GM12891 (cell line): ENCODE measurements around the gene CDK15.
"Not testable (repeated sequence)": the region's sequence is repeated elsewhere in the genome, so short reads cannot be mapped to it uniquely, and the experiment has no call there.

ENCODE experiments used
- DNase-seq: peaks from one replicate; pipeline ENCODE4 v3.0.0; 2011; ENCODE audit warnings: low spot score; ENCODE audit not compliant: insufficient read length
- FAIRE-seq: peaks from 2 replicates; lab custom pipeline; 2011; peaks lifted over from hg19 to GRCh38; lab: Jason Lieb, UNC
- PAX5 ChIP-seq: IDR thresholded peaks from 2 replicates; pipeline ENCODE4 v1.6.1; 2011; ENCODE audit warnings: low read length, moderate library complexity, mild to moderate bottlenecking; ENCODE audit not compliant: insufficient read depth, severe bottlenecking
- POLR2A ChIP-seq: IDR thresholded peaks from 2 replicates; pipeline ENCODE4 v1.6.1; 2011; ENCODE audit warnings: low read depth, low read length, control low read depth
- POLR2AphosphoS5 ChIP-seq: IDR thresholded peaks from 2 replicates; pipeline ENCODE4 v1.6.1; 2011; ENCODE audit warnings: low read depth, low read length, control low read depth
- POU2F2 ChIP-seq: IDR thresholded peaks from 2 replicates; pipeline ENCODE4 v1.6.1; 2011; ENCODE audit warnings: low read depth, mild to moderate bottlenecking, control low read depth, low read length, moderate library complexity
- SPI1 ChIP-seq: IDR thresholded peaks from 2 replicates; pipeline ENCODE4 v1.6.1; 2011; ENCODE audit warnings: low read depth, low read length, control low read depth
- TAF1 ChIP-seq: IDR thresholded peaks from 2 replicates; pipeline ENCODE4 v1.6.1; 2011; ENCODE audit warnings: low read depth, low read length, control low read depth

The CDK15 gene

DNA sequence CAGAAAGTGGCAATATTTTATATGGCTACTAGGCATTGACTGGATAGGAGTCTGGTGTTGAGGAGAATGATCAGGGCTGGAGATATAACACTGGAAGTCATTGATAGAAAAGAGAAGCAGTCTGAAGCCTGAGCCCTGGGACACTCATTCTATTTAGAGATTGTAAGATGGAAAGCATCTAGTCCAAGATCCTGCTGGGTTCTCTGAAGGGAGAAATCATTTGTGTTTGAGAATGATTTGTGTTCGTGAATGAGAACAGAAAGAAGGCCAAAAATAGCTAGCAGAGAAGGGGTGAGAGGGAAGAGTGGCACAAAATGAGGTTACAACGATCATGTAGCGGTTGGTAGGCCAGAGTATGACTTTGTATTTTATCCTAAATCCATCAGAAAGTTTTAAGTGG lies 18.0 kb upstream of the CDK15 start:
- DNase-seq (no peak), FAIRE-seq (no peak)

DNA sequence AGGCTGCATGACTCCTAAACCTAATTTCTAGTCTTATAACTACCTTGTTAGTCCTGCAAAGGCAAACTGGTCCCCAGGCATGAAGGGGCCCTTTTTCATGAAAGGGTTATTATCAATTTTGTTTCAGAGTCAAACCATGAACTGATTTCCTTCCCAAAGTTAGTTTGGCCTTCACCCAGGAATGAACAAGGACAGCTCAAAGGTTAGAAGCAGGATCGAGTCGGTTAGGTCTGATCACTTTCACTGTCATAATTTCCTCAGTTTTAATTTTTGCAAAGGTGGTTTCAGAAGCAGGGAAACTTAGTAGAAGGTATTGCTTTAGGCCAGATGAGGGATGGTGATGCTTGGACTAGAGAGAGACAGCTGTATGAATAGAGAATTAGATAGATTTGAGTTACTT lies 16.9 kb upstream of the CDK15 start:
- TF ChIP-seq POLR2AphosphoS5 (no peak), TAF1 (no peak), POLR2A (no peak), POU2F2 (no peak), SPI1 (no peak), PAX5 (no peak)
- no peak for FAIRE-seq

More for the DNA sequence above, 18.0 kb upstream of the CDK15 start:
- TF ChIP-seq POU2F2 (no peak), POLR2A (no peak), TAF1 (no peak)

DNA sequence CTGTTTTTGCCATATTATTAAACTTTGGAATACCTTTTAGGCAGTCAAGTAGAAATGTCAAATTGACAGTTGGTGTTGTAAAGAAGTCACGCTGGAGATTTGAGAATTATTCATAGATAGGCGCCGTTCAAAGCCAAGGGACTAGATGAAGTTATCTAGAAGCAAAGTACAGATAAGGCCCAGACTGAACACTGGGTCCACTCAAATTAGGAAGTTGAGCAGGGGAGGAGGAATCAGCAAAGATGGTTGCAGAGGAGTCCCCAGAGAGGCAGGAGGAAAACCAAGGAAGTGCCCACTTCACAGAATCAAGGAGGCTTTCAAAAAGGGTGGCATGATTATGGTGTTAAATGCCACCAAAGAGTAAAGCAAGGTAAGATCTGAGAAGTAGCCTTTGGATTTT lies 16.0 kb upstream of the CDK15 start:
- no peak for TF ChIP-seq POU2F2
- no peak for TF ChIP-seq POLR2A
- TF ChIP-seq POLR2AphosphoS5: no peak
- TF ChIP-seq SPI1: no peak
- no peak for TF ChIP-seq PAX5
- TF ChIP-seq TAF1: no peak
- no peak for DNase-seq
- no peak for FAIRE-seq

More for the DNA sequence above, 16.9 kb upstream of the CDK15 start:
- no peak for DNase-seq

DNA sequence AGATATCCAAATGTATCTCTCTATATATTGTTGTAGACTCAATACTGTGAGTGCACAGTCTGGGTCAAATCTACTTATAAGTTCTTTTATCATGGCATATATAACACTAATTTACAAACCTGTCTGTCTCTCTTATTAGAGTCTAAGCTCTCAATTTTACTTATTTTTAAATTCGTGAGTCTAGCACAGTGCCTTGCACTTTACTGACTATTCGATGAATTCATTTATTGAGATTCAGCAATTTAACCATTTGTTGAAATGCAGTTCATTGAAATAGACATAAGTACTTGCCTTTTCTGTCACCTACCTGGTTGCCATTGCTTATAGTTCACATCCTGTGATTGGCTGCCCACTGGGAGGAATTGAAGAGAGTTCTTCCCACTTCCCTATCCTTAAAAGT lies 15.3 kb upstream of the CDK15 start:
- DNase-seq (no peak), FAIRE-seq (no peak)
- TF ChIP-seq TAF1 (no peak), POLR2AphosphoS5 (no peak), POU2F2 (no peak)

DNA sequence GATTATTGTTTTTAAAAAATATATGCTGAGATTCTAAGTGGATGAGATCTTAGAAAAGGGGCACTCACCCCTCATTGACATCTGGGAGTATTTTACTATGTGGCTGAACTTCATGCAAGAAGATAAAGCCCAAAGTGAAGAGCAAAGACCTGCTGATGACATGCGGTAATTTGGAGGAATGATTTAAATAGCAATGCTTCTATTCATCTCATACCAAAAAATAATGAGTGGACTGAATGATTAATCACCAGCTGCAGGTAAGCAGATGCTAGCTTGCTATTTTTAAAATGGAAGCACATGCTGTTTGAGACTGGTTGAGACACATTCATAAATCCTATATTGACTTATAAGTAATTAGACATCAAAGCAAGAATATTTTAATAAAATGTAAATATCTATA lies 12.7 kb upstream of the CDK15 start:
- DNase-seq (no peak), FAIRE-seq (no peak)
- no peak for TF ChIP-seq POU2F2
- no peak for TF ChIP-seq POLR2A
- no peak for TF ChIP-seq TAF1

DNA sequence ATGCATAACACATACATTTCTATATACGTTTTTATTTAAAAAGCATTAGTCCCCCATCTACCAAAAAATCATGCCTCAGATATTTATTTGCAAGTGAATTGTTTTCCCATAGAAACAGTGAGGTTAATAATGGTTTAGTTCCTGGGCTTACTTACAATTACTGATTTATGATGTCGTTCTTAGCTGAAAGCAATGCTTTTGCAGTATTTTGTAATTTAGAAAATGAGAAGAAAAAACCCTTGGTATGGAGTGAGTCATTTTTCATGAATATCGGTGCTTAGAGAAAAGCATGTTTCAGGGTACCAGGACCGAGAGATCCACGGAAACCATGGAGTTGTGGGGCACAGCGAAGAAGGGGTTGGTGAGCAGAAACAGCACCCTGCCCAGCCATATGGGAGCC lies 12.0 kb upstream of the CDK15 start:
- FAIRE-seq (no peak), DNase-seq (no peak)
- TF ChIP-seq PAX5 (no peak), SPI1 (no peak), POLR2A (no peak), POLR2AphosphoS5 (no peak), POU2F2 (no peak), TAF1 (no peak)

DNA sequence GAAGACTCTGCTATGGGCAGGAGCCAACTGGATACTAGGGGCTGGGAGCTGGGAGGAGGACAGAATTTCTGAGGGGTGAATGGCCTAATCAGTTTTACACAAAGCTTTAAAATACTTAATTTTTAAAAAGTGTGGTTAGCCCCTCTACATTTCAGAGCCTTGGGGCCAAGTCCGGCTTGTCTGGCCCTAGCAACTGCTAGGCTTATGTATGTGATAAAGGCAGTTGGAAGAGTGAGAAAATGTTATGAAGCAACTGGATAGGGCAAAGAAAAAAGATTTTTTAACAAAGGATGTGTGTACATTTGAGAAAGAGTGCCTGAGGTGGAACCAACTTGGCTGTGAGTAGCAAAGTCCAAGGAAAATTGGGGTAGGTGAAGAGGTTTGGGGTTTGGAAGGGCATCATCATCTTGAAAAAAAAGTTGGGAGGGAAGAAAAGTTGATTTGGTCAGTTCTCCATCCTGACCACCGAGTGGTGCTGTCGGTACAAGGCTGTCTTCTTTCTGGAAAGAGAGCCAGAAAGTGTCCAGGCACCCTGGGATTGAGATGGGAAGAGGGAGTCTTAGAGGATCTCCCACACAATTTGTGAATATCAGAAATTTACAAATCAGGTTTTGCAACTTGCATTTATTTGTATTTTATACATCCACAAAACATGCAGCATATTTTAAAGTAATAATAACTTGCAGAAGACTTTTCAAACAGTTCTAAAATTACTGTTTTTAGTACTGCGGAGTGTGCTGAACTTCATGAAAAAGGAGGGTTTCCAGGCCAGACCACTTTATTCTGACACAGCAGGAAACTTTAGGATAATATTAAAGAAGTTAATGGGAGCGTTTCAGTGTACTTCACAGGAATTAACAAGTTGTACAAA lies 10.5 kb upstream of the CDK15 start:
- DNase-seq: no peak
- FAIRE-seq: no peak
- TF ChIP-seq POLR2A: no peak
- TF ChIP-seq POLR2AphosphoS5: no peak
- TF ChIP-seq POU2F2: no peak
- TF ChIP-seq SPI1: no peak
- TF ChIP-seq TAF1: no peak
- no peak for TF ChIP-seq PAX5

DNA sequence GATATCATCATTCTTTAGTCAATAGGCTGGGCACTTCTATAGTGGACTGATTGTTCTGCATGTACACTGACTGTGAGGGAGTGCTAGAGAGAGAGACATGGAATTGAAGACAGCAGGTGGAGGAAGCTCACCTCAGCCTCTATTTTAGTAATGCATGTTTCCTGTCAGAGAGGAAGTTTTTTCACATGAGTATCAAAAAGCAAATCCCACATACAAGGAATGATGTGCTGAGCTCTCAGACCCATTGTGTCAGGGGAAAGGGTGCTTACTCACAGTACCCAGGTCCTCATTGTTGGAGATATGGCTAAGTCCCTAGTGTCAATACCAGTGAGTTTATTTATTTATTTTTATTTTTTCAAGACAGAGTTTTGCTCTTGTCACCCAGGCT lies 9.9 kb upstream of the CDK15 start:
- FAIRE-seq (no peak), DNase-seq (no peak)
- TF ChIP-seq TAF1 (no peak), POLR2A (no peak), POU2F2 (no peak), PAX5 (no peak), SPI1 (no peak), POLR2AphosphoS5 (no peak)

DNA sequence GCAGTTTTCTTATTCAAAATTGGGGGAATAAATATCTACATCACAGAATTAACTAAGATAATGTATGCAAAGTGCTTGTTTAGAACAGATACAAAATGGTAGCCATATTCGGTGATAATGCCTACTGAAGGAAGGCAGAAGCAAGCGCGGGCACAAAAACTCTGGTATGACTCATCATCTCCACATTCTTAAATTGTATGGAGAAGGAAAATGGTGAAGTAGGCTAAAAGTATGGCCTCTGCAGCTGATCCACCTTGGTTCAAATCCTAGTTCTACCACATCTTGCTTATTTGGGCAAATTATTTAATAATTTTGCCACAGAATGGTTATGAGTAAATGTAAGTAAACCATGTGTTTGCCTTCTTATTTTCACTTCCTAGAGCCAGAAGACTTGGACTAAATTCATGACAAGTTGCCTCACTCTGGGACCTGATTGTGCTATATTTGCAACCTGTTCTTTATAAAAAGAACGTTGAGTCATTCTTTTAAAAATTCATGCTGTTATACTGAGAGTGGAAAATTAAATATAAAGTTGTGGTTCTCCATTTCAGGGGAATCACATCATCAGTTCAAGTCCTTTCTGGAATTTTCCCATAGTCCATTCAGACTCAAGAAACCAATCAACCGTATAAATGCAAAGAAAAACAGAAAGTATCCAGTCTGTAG lies 9.0 kb upstream of the CDK15 start:
- no peak for TF ChIP-seq POLR2AphosphoS5
- no peak for TF ChIP-seq SPI1
- no peak for TF ChIP-seq POLR2A
- TF ChIP-seq POU2F2: no peak
- TF ChIP-seq TAF1: no peak
- no peak for TF ChIP-seq PAX5
- no peak for DNase-seq
- no peak for FAIRE-seq

DNA sequence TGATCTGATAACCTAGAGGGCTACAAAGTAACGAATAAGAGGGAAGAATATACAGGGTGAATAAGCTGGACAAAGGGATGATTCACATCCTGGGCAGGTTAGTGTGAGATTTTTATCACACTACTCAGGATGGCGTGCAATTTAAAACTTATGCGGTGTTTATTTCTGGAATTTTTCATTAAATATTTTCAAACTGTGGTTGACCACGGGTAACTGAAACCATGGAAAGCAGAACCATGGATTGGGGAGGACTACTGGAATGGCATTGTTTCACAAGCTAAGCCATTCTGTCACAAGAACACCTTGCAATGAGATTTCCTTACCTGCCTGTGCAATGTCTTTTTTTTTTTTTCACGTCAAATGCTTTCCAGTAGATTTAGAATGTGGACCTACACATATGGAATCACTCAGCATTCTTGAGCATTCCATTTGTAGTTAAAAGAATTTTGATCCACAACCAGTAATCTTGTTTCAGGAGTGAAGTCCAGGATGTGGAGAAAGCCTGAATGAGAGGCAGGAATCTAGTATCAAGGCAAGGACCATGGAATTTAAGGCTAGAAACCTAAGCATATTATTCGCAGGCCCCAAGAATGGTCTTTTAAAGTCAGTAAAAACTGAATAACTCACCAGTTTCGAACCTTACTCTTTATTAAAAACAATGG lies 8.0 kb upstream of the CDK15 start:
- no peak for DNase-seq
- FAIRE-seq: no peak
- TF ChIP-seq POU2F2: no peak
- TF ChIP-seq POLR2AphosphoS5: no peak
- no peak for TF ChIP-seq SPI1

DNA sequence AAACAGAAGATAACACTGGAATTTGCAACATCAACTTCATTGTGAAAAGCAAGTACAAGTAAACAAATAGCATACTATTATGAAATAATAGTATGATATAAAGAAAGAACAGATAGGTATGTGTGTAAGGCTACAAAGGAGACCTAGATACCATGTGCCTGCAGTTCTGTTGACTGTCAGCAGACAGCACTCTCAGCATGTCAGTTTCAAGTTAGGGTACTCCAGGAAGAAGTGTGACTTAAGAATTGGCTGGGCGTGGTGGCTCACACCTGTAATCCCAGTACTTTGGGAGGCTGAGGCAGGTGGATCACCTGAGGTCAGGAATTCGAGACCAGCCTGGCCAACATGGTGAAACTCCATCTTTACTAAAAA lies 7.4 kb upstream of the CDK15 start:
- DNase-seq, FAIRE-seq: not testable (repeated sequence)
